GM19324 (cell line): ENCODE measurements around the gene ZNF473.
"Not testable (repeated sequence)": the region's sequence is repeated elsewhere in the genome, so short reads cannot be mapped to it uniquely, and the experiment has no call there.

Experiments used
- ATAC-seq: cut with Tn5 transposase; IDR thresholded peaks from one replicate; pipeline ENCODE4 v1.9.1; 2021; ENCODE audit warnings: mild to moderate bottlenecking, moderate library complexity; ENCODE audit not compliant: unreplicated experiment, low FRiP score

Gene ZNF473

DNA sequence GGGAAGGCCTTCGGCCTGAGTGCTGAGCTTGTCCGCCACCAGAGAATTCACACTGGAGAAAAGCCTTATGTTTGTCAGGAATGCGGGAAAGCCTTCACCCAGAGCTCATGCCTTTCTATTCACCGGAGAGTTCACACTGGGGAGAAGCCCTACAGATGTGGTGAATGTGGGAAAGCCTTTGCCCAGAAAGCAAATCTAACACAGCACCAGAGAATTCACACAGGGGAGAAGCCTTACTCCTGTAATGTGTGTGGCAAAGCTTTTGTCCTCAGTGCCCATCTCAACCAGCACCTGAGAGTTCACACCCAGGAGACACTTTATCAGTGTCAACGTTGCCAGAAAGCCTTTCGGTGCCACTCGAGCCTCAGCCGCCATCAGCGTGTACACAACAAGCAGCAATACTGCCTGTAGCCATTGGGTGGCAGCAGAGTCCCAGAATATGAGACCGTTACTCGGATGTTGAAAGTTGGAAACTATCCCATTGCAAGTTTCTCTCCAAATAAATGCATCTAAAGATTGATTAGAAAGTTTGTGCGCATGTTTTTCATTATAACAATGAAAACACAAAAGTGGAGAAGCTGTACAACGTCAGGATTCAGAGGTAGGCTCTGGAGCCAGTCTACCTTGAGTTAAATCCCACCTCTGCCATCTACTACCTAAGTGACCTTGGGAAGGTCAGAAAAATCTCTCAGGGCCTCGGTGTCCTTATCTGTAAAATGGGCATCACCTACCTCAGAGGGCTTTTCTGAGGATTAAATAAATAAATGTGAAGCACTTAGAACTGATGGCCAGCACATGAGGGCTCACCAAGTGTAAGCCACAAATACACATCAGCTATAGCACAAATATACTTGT lies 21.1 kb downstream of the ZNF473 start:
- no peak for ATAC-seq

DNA sequence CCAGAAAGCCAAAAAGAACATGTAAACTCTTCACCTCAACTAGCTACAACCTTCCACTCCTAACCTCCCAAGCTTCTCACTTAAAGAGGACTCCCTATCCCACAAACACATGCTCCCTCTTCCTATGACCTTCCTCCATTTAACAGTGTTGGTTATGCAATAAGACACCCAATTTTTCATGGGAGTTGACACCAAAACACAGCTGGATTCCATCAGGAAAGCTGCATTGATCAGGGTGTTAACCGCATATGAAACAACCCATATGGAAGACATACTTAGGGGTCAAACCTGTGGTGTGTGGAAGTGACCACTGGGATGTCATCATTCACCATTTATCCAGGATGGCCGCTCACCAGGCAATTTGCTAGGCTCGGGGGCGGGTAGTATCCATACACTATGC lies 21.9 kb downstream of the ZNF473 start:
- ATAC-seq = no peak

DNA sequence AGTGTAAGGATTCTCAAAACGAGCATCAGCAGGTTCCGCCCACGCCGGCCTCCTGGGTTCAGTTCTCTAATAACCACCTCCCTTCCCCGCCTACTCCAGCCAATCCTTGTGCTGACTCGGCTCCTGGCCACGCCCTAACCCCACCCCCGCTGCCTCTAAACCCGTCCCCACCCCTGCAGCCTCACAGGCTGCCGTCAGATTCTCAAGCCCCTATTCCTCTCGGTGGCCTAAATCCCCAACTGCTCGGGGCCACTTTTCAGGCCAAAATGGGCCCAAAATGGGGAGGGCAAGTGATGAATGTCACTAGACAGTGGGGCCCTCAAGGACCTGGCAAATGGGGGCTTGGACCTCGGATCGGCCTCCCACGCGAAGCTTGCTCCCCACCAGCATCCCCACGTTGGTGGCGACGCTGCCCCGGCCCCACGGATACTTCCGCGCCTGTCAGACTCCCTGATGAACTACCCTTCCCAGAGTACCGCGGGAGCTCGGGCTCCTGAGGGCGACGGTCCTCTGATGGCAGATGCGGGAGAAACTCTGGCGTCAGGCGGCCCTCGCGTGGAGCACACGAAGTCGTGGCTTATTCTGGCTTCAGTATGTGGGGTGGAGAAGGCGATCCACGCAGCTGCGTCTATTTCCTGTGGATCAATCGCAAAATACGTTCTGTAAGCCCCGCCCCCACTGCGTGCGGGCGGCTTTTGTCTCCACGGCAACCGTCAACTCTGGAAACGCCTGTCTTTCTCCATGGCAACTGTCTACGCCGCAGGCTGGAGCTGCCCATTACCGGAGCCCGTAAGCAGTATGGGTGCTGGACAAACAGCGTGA lies 24.8 kb downstream of the ZNF473 start:
- ATAC-seq = no peak

DNA sequence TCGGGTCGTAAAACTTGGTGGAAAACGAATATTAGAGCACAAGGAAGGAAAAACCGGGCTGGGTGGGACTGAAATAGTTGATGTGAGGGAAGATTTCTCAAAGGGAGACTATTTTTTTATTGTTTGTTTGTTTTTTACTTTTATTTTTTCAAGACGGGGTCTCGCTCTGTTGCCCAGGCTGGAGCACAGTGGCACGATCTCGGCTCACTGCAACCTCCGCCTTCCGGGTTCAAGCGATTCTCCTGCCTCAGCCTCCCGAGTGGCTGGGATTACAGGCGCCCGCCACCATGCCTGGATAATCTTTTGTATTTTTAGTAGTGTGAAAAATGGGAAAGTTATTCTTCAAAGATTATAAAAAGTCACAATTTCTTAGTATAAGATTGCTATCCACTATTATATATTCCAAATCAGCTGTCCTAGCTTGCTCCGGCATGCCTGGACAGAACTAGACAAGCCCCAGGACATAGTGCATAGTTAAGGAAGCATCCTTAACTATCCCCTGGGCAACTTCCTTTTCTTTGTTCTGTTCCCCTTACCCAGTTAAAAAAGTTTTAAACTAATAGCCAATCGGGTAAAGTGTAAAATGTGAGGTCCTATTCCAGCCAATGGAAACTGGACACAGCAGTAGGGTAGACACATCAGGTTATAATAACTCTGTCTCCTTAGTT lies 25.6 kb downstream of the ZNF473 start:
- ATAC-seq = not testable (repeated sequence)

DNA sequence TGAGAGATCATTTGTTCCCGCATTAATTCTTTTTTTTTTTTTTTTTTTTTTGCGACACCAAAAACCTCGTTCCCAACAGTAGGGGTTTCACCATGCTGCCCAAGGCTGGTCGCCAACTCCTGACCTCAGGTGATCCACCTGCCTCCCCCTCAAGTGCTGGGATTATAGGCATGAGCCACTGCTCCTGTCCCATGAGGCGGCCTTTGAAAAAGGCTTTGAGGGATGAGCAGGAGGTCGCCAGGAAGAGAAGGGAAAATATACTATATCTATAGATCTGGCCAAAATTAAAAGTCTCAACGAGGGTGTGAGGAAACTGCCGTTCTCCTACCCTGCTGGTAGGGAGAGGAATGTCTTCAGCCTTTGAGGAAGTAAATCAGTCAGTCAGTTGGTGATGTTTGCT lies 26.2 kb downstream of the ZNF473 start:
- ATAC-seq = no peak

DNA sequence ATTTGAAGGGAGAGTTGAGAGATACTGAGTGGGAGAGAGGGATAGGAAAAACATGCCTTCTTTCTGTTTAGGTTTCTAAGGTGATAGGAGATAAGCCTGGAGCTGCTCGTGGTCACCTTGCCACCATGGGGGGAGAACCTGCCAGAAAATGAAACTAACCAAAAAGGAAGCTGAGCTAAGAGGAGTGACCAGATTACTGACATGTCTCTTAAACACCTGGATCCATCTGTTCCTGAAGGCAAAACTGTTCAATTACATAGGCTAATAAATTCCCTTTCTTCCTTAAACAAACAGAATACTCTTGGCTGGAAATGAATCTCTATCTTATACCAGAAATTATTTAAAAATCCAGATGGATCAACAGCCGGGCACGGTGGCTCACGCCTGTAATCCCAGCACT lies 27.3 kb downstream of the ZNF473 start:
- ATAC-seq = no peak

DNA sequence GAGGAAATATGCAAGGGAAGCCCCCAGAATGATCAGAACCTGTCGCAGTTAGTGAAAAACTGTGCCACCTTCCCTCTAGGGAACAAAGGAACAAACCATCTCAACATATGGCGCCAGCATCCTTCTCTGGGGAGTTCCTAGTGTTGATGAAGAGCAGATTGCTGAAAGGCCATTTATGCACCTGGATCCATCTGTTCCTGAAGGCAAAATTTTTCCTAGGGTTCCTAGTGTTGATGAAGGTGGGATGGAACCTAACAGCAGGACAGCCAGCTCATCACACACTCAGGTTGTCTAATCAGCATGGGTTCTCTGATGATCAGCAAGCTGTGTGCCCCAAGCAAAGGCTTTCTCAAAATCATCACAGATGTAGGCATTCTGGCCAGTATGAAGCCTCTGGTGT lies 32.6 kb downstream of the ZNF473 start:
- no peak for ATAC-seq

DNA sequence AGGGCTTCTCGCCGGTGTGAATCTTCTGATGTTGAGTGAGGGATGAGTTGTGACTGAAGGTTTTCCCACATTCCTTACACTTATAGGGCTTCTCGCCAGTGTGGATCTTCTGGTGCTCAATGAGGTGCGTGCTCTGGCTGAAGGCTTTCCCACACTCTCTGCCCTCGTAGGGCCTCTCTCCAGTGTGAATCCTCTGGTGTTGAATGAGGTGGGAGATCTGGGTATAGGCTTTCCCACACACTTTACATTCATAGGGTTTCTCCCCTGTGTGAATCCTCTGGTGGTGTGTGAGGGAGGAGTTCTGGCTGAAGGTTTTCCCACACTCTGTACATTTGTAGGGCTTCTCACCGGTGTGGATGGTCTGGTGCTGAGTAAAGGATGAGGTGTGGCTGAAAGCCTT lies 33.2 kb downstream of the ZNF473 start:
- ATAC-seq = no peak

DNA sequence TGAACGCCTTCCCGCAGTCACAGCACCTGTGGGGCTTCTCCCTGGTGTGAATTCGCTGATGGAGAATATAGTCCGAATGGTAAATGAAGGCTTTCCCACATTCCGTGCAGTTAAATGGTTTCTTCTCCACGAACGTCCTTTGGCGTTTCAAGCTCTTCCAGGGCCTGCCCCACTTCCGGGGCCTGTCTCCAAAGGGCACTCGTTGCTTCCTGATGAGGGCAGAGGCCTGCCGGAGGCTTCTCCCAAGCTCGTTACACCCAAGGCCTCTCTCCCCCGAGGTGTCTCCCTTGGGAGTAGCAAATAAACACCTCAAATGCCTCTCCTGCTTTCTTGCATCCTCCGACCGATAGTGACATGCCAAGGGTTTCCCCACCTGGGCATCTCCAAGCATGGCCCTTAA lies 34.3 kb downstream of the ZNF473 start:
- ATAC-seq = no peak

DNA sequence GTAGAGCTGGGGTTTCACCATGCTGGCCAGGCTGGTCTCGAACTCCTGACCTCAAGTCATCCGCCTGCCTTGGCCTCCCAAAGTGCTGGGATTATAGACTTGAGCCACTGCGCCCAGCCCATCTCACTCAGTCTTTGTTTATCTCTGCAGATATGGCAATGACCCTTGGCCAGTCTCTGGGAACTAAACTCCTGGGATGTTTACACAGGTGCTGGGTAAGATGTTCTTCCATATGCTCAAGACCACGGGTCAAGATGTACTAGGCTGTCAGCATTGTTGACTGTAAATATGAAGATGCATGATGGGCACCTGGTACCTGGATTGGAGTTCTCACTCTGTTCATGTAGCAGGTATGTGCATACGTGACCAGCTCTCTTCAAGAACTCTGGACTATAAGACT lies 35.8 kb downstream of the ZNF473 start:
- no peak for ATAC-seq

DNA sequence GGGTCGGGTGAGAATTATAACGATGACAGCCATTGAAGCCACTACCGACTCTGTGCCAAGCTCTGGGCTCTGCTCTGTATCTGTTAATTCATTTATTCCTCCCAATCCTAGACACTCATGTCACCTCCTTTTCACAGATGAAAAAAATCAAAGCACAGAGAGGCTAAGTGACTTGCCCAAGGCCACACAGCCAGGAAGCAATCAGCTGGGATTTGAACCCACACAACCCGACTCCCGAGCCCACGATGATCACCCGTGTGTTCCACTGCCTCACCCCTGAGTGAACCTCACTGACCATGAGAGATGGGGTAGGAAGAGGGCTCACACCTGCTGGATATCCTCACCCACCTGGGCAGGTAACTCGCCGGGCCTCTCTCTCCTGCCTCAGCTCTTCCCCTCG lies 40.1 kb downstream of the ZNF473 start:
- ATAC-seq = no peak

DNA sequence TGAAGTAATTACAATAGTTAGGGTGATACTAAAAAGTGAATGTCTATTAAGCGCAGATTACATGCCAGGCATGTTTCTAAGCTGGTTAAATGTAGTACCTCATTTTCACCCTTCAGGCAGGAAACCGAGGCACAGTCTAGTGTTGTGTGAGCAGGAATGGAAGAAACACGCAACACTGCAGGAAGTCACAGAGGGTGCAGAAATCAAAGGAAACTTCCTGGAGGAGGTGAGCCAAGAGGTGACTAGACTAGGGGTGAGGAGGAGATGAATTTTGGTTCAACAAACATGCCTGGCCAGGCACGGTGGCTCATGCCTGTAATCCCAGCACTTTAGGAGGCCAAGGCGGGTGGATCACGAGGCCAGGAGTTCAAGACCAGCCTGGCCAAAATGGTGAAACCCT lies 41.8 kb downstream of the ZNF473 start:
- no peak for ATAC-seq

DNA sequence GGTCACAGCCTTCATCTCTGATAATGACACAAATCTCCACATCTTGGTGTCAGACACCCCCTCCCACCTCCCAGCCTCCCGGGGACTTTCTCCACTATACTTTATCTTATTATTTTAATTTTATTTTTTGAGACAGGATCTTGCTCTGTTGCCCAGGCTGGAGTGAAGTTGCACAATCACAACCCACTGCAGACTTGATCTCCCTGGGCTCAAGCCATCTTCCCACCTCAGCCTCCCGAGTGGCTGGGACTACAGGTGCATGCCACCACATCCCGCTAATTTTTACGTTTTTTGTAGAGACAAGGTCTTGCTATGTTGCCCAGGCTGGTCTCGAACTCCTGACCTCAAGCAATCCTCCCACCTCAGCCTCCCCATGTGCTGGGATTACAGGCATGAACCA lies 42.6 kb downstream of the ZNF473 start:
- not testable (repeated sequence) for ATAC-seq

DNA sequence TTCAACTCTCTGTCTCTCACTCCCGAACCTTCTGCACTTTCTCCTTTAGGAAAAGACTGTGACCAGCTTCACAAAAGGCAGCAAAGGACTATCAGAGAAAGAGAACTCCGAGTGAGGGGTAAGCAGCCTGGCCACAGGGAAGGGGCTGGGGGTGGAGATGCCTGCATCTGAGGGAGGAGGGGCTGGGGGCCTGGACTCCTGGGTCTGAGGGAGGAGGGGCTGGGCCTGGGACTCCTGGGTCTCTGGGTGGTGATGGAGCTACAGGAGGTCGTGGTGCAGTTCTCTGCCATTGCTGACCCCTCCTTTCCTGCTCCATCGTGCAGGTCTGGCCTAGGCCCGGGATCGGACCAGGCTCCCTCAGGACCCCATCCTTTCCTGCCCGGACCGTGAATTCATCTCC lies 49.3 kb downstream of the ZNF473 start:
- not testable (repeated sequence) for ATAC-seq

DNA sequence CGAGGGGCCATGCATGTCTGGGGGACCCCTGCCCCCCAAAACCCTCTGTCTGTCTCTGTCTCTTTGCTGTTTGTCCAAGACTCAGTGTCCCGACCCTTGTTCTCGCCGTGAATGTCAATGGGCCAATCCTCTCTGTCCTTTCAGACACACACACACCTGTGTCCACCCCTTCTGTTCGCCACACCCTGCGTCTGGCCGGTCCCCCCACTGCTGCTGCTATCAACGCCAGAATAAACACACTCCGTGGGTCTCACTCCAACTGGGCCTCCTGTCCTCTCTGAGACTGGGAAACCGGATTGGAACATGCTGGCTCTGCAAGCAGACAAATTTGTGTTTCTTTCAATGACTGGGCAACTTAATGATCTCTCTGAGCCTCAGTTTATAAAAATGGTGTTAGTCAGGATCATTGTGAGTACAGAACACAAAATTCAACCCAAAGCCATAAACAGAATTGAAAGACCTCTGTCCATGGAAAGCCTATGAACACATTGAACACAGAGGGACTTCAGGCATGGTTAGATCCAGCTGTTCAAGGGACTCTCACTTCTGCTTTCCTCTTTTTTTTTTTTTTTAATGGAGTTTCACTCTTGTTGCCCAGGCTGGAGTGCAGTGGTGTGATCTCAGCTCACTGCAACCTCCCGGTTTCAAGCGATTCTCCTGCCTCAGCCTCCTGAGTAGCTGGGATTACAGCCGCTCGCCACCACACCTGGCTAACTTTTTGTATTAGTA lies 50.0 kb downstream of the ZNF473 start:
- not testable (repeated sequence) for ATAC-seq

DNA sequence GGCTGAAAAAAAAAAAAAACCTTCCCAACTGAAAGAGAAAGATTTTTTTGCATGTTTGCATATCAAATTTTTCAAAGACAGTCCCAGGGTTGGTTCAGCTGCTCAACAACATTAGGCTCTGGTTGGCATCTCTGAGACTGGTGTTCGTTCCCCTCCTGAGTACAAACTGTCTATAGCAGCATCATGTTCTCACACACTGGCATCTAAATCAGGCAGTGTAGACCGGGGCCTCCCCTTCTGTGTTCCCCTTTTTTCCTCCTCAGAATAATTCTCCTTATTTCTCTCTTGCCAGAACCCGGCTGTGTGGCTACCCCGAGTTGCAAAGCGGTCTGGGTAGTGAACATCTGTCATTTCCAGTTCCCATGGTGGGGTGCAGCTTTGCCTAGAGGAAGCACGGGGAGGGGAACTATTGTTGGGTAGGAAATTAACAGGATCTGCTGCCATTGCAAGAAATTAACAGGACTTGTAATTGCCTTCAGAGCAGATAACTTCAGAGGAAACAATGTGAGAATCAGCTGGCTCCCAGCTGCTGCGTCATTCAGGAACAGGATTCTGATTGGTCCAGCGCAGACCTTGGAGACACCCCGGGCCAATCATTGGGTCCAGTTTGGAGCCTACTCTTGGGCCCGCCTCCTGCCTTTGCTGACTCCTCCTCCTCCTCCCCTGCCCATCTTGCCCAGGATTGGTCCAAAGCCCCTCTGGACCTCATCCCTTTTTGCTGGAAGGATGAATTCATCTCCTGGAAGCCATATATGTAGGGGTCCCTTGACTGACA lies 51.0 kb downstream of the ZNF473 start:
- ATAC-seq = not testable (repeated sequence)

DNA sequence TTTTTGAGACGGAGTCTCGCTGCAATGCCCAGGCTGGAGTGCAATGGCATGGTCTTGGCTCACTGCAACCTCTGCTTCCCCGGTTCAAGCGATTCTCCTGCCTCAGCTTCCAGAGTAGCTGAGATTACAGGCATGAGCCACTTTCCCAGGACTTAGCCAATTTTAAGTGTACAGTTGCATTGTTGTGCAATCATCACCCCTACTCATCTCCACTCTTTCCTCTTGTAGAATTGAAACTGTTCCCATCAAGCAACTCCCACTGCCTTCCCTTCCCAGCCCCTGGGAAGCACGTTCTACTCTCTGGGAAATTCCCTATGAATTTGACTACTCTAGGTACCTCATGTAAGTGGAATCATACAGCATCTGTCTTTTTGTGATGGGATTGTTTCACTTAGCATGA lies 53.2 kb downstream of the ZNF473 start:
- ATAC-seq = not testable (repeated sequence)

DNA sequence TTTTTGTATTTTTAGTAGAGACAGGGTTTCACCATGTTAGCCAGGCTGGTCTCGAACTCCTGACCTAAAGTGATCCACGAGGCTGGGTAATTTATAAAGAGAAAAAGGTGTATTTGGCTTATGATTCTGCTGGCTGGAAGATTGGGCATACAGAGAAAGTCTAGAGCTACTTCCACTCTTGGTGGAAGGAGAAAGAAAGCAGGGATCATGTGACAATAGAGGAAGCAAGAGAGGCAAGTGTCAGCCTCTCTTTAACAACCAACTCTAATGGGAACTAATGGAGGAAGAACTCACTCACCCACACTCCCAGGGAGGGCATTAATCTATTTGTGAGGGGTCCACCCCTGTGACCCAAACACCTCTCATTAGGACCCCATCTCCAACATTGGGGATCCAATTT lies 58.6 kb downstream of the ZNF473 start:
- ATAC-seq = not testable (repeated sequence)

DNA sequence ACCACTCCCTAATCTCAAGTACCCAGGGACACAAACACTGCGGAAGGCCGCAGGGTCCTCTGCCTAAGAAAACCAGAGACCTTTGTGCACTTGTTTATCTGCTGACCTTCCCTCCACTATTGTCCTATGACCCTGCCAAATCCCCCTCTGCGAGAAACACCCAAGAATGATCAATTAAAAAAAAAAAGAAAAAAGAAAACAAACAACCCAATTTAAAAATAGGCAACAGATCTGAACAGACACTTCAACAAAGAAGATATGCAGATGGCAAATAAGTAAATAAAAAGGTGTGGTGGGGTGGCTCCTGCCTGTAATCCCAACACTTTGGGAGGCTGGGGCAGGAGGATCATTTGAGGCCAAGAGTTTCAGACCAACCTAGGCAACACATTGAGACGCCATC lies 61.3 kb downstream of the ZNF473 start:
- not testable (repeated sequence) for ATAC-seq

DNA sequence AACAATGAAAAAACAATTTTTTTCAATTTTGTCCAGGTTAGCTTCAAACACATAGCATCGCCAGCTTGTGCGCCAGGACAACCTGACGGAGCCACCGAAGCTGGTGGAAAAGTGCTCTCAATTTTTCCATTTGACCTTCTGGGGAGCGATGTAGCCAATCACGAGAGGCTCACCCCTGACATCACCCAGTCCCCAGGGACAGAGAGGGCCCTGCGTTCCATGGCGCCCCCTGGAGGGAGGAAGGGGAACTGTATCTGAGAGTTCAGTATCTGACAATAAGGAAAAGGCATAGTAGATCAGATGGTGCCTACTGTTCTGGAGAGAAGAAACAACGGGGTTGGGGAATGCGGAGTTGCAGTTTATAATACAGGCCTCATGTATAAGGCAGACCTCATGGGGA lies 64.9 kb downstream of the ZNF473 start:
- not testable (repeated sequence) for ATAC-seq
